Measurements from ENCODE around the gene COL7A1. TPM values are rescaled to one million over a fixed set of nuclear protein-coding genes. Genes with fewer than 3 reads are reported as not detected.
A peak's percentile ranks its signal among the peaks of the same experiment; 100 is the strongest.

The COL7A1 gene
- total RNA-seq, 1 donor from 2014 or later, result 3.7 TPM

DNA sequence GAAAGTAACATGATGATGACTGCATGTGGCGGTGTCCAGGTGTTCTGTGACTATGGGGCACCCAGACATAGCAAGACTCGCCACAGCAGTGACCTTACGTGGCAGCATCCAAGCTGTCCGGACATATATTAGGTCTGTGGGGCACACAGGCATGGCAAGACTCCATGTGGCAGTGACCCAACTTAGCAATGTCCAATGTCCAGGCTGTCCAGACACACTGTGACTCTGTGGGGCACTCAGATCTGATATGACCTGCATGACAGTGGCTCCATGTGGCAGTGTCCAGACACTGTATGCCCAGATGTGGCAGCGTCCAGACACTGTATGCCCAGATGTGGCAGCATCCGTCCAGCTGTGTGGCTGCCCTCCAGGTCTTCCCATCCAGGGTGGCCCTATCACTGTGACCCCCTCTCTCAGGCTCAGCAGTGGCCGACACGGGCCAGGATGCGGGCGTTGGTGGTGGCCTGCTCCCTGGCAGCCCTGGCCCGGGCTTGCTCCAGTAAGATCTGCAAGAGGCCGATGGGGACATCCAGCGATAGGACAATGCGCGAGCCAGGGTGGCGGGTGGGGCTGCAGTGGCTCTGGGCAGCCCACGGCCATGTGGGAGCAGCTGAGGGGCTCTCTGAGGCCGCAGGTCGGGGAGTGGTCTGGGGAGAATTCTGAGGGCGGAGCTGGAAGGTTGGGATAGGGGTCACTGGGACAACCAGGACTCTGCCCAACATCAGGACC, 32.6 kb downstream of the COL7A1 start:
- no peak overlapping the region for H3K4me3 ChIP-seq
- DNase-seq, result no peak
- H3K27me3 ChIP-seq, result no peaks in the 10 kb centered on the region
- H3K9me3 ChIP-seq, result no peaks in the 10 kb centered on the region
- intact Hi-C loops (cut with DNase I), result no loop called here
- ATAC-seq, result no peak
- H3K27ac ChIP-seq, result no peak overlapping the region
- peaks cover 21% of the 10 kb centered on the region for H3K4me1 ChIP-seq
- TF ChIP-seq, protein P1, sequence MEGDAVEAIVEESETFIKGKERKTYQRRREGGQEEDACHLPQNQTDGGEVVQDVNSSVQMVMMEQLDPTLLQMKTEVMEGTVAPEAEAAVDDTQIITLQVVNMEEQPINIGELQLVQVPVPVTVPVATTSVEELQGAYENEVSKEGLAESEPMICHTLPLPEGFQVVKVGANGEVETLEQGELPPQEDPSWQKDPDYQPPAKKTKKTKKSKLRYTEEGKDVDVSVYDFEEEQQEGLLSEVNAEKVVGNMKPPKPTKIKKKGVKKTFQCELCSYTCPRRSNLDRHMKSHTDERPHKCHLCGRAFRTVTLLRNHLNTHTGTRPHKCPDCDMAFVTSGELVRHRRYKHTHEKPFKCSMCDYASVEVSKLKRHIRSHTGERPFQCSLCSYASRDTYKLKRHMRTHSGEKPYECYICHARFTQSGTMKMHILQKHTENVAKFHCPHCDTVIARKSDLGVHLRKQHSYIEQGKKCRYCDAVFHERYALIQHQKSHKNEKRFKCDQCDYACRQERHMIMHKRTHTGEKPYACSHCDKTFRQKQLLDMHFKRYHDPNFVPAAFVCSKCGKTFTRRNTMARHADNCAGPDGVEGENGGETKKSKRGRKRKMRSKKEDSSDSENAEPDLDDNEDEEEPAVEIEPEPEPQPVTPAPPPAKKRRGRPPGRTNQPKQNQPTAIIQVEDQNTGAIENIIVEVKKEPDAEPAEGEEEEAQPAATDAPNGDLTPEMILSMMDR (IDR thresholded peaks at IDR 0.05), result no peak
- no peaks in the 10 kb centered on the region for H3K36me3 ChIP-seq

DNA sequence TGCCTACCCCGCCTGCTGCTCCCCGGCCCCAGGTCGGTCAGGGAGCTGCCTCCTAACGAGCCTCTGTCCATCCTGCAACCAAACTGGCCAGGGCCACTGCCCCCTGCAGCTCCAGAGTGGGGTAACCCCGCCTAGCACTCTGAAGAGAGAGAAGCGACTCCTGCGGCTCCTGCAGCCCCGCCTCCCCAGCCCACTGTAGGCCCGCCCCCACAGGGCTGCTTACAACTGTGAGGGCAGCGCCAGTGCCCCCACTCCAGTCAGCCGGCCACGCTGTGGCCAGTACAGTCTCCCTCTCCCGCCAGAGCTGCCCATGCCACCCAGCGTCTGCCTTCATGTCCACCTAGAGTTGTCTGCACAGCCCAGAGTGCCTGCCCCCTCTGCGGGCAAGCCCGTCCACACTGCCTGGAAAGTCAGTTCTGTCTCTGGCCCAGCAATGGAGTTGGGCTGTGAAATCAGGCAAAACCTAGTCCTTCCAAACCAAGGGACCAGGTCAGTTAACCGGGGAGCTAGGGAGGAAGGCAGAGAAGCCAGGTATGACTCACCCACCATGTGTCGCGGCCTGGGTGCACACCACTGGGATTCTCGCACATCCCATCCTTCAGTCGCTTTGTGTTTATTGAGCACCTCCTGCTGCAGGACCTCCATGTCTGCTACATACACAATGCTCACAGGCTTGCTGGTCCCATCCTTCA, 33.9 kb downstream of the COL7A1 start:
- Histone ChIP-seq H3K4me1 (peaks cover 27% of the 10 kb centered on the region), H3K9me3 (no peaks in the 10 kb centered on the region), H3K27me3 (no peaks in the 10 kb centered on the region), H3K36me3 (no peaks in the 10 kb centered on the region), H3K4me3 (peak overlapping the region; percentile 23), H3K27ac (no peak overlapping the region)
- ATAC-seq (peak; percentile 18), DNase-seq (peak; percentile 83)
- TF ChIP-seq, protein P1 (IDR thresholded peaks at IDR 0.05), result peak; percentile 27
- intact Hi-C loops (cut with DNase I), result no loop called here

DNA sequence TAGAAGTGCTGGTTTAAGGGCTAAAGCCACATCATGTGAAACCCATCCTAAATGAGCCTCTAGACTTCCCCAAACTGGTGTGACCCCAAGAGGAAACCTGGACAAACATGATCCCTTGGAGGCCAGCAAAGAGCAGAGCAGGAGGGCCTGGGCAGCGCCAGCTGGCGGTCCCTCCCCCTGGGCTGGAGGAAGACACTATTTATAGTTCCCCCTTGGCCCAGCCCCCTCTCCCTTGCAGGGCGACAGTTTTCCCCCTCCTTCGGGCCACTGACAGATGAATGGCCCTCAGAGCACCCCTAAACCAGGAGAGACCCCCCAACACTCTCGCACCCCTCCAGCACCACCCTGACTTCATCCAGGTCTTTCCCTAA, 34.5 kb downstream of the COL7A1 start:
- Histone ChIP-seq H3K4me3 (peak overlapping the region; percentile 23), H3K36me3 (no peaks in the 10 kb centered on the region), H3K4me1 (peaks cover 31% of the 10 kb centered on the region), H3K27me3 (no peaks in the 10 kb centered on the region), H3K27ac (no peak overlapping the region), H3K9me3 (no peaks in the 10 kb centered on the region)
- ATAC-seq (no peak), DNase-seq (no peak)
- intact Hi-C loops (cut with DNase I), result no loop called here
- TF ChIP-seq, protein P1 (IDR thresholded peaks at IDR 0.05), result no peak

DNA sequence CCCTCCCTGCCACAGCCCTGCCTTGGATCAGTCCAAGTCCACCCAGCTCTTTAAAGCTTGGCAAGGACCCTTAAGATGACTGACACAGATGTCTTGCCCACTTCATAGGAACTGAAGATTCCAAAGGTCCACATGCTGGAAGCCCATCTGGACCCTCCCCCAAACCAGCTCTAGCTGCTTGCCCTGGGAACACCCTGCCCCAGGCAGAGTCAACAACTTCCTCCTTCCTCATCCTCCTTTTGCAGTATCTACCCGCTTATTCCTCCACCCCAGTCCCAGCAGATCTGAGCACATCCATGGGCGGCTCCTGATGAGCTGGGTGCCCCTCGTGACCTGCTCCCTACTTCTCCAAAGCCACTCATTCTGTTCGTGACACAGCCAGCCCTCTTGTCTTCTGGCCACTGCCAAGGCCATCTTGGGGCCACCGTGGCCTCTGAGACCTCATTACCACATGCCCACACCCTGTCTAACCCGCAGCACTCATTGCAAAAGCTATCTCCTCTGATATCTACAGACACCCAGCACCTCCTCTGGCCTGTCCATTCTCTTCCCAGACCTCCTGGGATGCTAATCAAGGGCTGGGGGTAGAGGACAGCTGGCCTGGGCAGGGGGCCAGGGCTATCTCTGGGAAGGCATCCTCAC, 36.5 kb downstream of the COL7A1 start:
- peak overlapping the region; percentile 42 for H3K27ac ChIP-seq
- TF ChIP-seq, protein P1 (IDR thresholded peaks at IDR 0.05), result no peak
- peaks cover 27% of the 10 kb centered on the region for H3K4me1 ChIP-seq
- DNase-seq (peak; percentile 86), ATAC-seq (peak; percentile 48)
- no peaks in the 10 kb centered on the region for H3K27me3 ChIP-seq
- intact Hi-C loops (cut with DNase I), result no loop called here
- H3K9me3 ChIP-seq, result no peaks in the 10 kb centered on the region
- no peak overlapping the region for H3K4me3 ChIP-seq
- no peaks in the 10 kb centered on the region for H3K36me3 ChIP-seq

DNA sequence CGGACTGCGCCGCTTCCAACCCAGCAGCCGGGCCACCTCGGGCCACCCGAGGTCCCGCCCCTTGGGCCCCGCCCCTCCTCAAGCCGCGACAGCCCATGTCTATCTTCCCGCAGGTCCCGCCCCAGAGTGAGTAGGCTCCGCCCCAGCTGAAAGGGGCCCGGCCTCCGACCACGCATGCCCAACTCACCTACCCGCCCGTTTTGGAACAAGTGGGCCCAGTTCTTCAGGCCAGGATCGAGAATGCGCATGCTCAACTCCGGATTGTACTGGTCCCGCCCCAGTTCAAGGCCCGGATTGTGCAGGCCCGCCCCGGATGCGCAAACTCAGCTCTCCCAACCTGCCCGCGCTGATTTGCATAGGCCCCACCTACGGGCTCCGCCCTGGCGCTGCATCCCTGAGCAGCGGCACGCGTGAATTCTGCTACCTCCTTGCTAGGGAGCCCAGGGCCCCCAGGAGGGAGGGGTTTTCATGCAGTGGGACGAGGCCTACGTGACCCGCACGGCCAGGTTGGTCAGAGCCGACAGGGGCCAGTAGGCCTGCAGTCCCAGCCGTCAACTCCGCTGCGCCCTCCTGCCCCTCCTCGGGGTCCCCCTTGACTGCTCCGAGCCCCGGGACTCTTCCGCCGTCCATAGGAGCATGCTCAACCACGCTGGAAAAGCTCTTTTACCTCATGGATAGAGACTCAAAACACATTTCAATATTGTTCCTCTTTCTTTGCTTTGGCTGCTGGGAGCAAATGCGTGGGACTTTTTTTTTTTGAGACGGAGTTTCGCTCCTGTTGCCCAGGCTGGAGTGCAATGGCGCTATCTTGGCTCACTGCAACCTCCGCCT, 38.1 kb downstream of the COL7A1 start, which contains the start of gene PFKFB4:
PFKFB4 (minus strand) TSS at position 8 of the 831 bp plus-strand sequence. CDS start 26 bp downstream, outside the sequence.
- peak; percentile 100 for DNase-seq
- no peaks in the 10 kb centered on the region for H3K27me3 ChIP-seq
- TF ChIP-seq, protein P1 (IDR thresholded peaks at IDR 0.05), result peak; percentile 17
- H3K9me3 ChIP-seq, result no peaks in the 10 kb centered on the region
- no peaks in the 10 kb centered on the region for H3K36me3 ChIP-seq
- intact Hi-C loops (cut with DNase I), result no loop called here
- H3K4me3 ChIP-seq, result peak within 1 kb of the TSS; percentile 68
- peak; percentile 89 for ATAC-seq
- peaks cover 27% of the 10 kb centered on the region for H3K4me1 ChIP-seq
- peak within 1 kb of the TSS; percentile 76 for H3K27ac ChIP-seq
